GM10266 (cell line): ENCODE data around the gene EDC3.

Experiments
- DNase-seq: peaks from one replicate; pipeline ENCODE4 v3.0.0; 2012; ENCODE audit errors: extremely low spot score
- CTCF ChIP-seq: IDR thresholded peaks from 2 replicates; pipeline ENCODE4 v1.5.1; 2012; ENCODE audit warnings: mild to moderate bottlenecking, low read depth; ENCODE audit not compliant: control insufficient read depth, insufficient read depth; ENCODE audit errors: missing control alignments

The EDC3 gene

GRCh38 chr15:74612677-74613076 is 83.1 kb downstream of the EDC3 start:
- DNase-seq = no peak
- no peak for TF ChIP-seq CTCF

GRCh38 chr15:74611834-74612233 is 84.0 kb downstream of the EDC3 start:
- no peak for DNase-seq
- TF ChIP-seq CTCF = no peak

GRCh38 chr15:74611341-74611740 is 84.5 kb downstream of the EDC3 start:
- TF ChIP-seq CTCF = no peak
- no peak for DNase-seq

- DNase-seq = no peak
- no peak for TF ChIP-seq CTCF
Measured at GRCh38 chr15:74610302-74610951, 85.4 kb downstream of the EDC3 start.

- no peak for TF ChIP-seq CTCF
- no peak for DNase-seq
Measured at GRCh38 chr15:74609938-74610301, 85.9 kb downstream of the EDC3 start.

GRCh38 chr15:74608786-74609185 is 87.0 kb downstream of the EDC3 start:
- DNase-seq = no peak

More at GRCh38 chr15:74608786-74609185, 87.0 kb downstream of the EDC3 start:
- no peak for TF ChIP-seq CTCF
